MM.1S (cell line): Measurements from ENCODE around the gene GP1BA.

Source experiments
- DNase-seq: peaks from one replicate; pipeline ENCODE4 v3.0.0-alpha.2; 2015
- H2AFZ ChIP-seq: fragments of 300-600 bp; sonication (generic); 2 replicates; pipeline ENCODE4 v1.6.0; 2016; ENCODE audit warnings: antibody characterized with exemption, low read length
- H3F3A ChIP-seq: fragments of 300-600 bp; sonication (generic); 2 replicates; pipeline ENCODE4 v1.6.1; 2016; ENCODE audit warnings: mild to moderate bottlenecking, antibody characterized with exemption, low read length, moderate library complexity, mixed read lengths; ENCODE audit not compliant: insufficient read depth
- H3K27ac ChIP-seq: fragments of 300-600 bp; sonication (generic); 2 replicates; pipeline ENCODE4 v1.5.1; 2016; ENCODE audit warnings: mild to moderate bottlenecking, low read length
- H3K27me3 ChIP-seq: fragments of 300-600 bp; sonication (generic); replicated peaks from 2 replicates; pipeline ENCODE4 v1.6.0; 2016; ENCODE audit warnings: low read length; ENCODE audit not compliant: insufficient read depth
- H3K36me3 ChIP-seq: fragments of 300-600 bp; sonication (generic); replicated peaks from 2 replicates; pipeline ENCODE4 v1.6.1; 2016; ENCODE audit warnings: mild to moderate bottlenecking, low read length, mixed read lengths; ENCODE audit not compliant: insufficient read depth
- H3K4me1 ChIP-seq: fragments of 300-600 bp; sonication (generic); 2 replicates; pipeline ENCODE4 v1.6.1; 2016; ENCODE audit warnings: low read length, mixed read lengths
- H3K4me2 ChIP-seq: fragments of 300-600 bp; sonication (generic); 2 replicates; pipeline ENCODE4 v1.6.0; 2016; ENCODE audit warnings: low read depth, low read length
- H3K4me3 ChIP-seq: fragments of 300-600 bp; sonication (generic); 2 replicates; pipeline ENCODE4 v1.5.1; 2016; ENCODE audit warnings: low read length, mixed read lengths
- H3K79me2 ChIP-seq: fragments of 300-600 bp; sonication (generic); 2 replicates; pipeline ENCODE4 v1.6.1; 2016; ENCODE audit warnings: mixed run types, low read length, mixed read lengths
- H3K9ac ChIP-seq: fragments of 300-600 bp; sonication (generic); 2 replicates; pipeline ENCODE4 v1.6.1; 2016; ENCODE audit warnings: low read length, mixed read lengths
- H3K9me2 ChIP-seq: fragments of 300-600 bp; sonication (generic); replicated peaks from 2 replicates; pipeline ENCODE4 v1.6.1; 2016; ENCODE audit warnings: mild to moderate bottlenecking, low read length, mixed read lengths; ENCODE audit not compliant: insufficient read depth
- H3K9me3 ChIP-seq: fragments of 300-600 bp; sonication (generic); replicated peaks from 2 replicates; pipeline ENCODE4 v1.6.1; 2016; ENCODE audit warnings: mild to moderate bottlenecking, low read length, mixed read lengths; ENCODE audit not compliant: insufficient read depth
- H4K20me1 ChIP-seq: fragments of 300-600 bp; sonication (generic); 2 replicates; pipeline ENCODE4 v1.6.1; 2016; ENCODE audit warnings: mild to moderate bottlenecking, low read length, moderate library complexity, mixed read lengths; ENCODE audit not compliant: insufficient read depth
- EZH2 ChIP-seq: fragments of 300-600 bp; sonication (generic); optimal IDR thresholded peaks from 2 replicates; pipeline ENCODE3; 2017; ENCODE audit warnings: low read depth, mild to moderate bottlenecking, antibody characterized with exemption, low read length, mixed read lengths
- EZH2phosphoT487 ChIP-seq: fragments of 300-600 bp; sonication (generic); IDR thresholded peaks from 2 replicates; pipeline ENCODE4 v1.6.1; 2018; ENCODE audit warnings: antibody characterized with exemption, low read length
- TF ChIP-seq, protein P1 (sequence below): fragments of 300-600 bp; sonication (generic); IDR thresholded peaks from 2 replicates; pipeline ENCODE4 v1.5.1; 2016; ENCODE audit warnings: antibody characterized with exemption, low read length, mixed read lengths

Gene GP1BA

DNA sequence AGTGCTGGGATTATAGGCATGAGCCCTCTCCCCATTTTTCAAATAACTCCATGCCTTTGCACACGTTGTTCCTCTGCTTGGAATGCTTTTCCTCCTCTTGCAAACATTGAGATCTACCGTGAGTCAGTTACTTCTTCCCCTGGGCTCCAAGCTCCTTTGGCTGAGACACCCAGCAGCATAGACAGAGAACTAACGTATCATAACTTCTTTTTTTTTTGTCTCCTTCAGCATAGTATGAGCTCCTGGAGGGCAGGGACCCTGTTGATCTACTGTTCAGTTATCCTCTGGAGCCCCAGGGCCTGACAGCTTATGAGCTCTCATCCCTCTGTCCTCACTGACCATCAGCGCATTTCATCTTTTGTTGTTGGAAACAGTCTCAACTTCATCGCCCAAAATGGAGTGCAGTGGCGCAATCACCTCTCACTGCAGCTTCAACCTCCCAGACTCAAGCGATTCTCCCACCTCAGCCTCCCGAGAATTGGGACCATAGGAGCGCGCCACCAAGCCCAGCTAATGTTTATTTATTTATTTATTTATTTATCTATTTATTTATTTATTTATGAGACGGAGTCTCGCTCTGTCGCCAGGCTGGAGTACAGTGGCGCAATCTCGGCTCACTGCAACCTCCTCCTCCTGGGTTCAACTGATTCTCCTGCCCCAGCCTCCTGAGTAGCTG is 33.4 kb downstream of the GP1BA start:
- no peaks in the 10 kb centered on the region for H3K9me3 ChIP-seq
- H3K27me3 ChIP-seq = no peaks in the 10 kb centered on the region
- H4K20me1 ChIP-seq = no peaks in the 10 kb centered on the region
- H2AFZ ChIP-seq = no peak overlapping the region
- H3K27ac ChIP-seq = no peak overlapping the region
- H3K9ac ChIP-seq = no peak overlapping the region
- peaks cover 25% of the 10 kb centered on the region for H3K79me2 ChIP-seq
- H3K4me2 ChIP-seq = no peak overlapping the region
- peaks cover 12% of the 10 kb centered on the region; the same call in 1 of the 2 replicates for H3K4me1 ChIP-seq
- peaks cover 8% of the 10 kb centered on the region; the same call in 1 of the 2 replicates for H3F3A ChIP-seq
- DNase-seq = no peak
- no peaks in the 10 kb centered on the region for H3K36me3 ChIP-seq
- no peaks in the 10 kb centered on the region for H3K9me2 ChIP-seq
- no peak for TF ChIP-seq EZH2
- TF ChIP-seq, protein P1, sequence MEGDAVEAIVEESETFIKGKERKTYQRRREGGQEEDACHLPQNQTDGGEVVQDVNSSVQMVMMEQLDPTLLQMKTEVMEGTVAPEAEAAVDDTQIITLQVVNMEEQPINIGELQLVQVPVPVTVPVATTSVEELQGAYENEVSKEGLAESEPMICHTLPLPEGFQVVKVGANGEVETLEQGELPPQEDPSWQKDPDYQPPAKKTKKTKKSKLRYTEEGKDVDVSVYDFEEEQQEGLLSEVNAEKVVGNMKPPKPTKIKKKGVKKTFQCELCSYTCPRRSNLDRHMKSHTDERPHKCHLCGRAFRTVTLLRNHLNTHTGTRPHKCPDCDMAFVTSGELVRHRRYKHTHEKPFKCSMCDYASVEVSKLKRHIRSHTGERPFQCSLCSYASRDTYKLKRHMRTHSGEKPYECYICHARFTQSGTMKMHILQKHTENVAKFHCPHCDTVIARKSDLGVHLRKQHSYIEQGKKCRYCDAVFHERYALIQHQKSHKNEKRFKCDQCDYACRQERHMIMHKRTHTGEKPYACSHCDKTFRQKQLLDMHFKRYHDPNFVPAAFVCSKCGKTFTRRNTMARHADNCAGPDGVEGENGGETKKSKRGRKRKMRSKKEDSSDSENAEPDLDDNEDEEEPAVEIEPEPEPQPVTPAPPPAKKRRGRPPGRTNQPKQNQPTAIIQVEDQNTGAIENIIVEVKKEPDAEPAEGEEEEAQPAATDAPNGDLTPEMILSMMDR = no peak
- no peak for TF ChIP-seq EZH2phosphoT487
- H3K4me3 ChIP-seq = no peak overlapping the region

DNA sequence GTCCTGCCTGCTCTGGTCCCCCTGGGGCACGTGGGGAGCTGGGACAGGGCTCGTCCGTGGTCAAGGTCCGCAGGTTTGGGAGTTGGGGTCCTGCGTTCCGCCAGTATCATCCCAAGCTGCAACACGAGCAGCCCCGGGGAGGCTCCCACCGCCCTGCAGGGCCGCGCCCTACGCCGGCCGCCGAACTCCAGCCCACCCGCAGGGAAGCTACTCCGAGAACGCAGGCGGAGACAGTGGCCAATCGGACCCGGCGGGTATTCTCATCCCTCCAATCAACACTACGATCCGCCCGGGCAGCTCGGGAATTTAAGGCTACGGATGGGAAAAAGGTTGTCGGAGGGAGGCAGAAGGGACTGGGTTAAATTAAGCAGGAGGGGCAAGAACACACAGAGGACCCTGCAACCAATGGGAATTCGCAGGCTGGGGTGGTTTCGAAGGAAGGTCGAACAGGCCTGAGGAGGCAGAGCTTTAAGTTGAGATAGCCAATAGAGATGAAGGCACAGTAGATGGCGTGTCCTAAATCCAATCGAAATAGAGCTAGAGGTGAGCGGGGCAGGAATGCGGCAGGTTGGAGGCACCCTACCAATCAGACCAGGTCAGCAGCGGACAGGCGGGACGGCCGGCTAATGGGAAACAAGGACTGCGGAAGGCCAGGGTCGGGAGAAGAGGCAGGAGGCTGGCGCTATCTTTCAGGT is 34.9 kb downstream of the GP1BA start:
- Histone ChIP-seq H3F3A (peaks cover 12% of the 10 kb centered on the region; the same call in 1 of the 2 replicates), H3K4me2 (peak overlapping the region; percentile 82), H3K79me2 (peaks cover 25% of the 10 kb centered on the region), H3K36me3 (no peaks in the 10 kb centered on the region), H3K4me3 (peak overlapping the region; percentile 84), H3K27me3 (no peaks in the 10 kb centered on the region), H4K20me1 (no peaks in the 10 kb centered on the region), H3K9me2 (no peaks in the 10 kb centered on the region), H3K4me1 (peaks cover 12% of the 10 kb centered on the region; the same call in 1 of the 2 replicates), H2AFZ (peak overlapping the region; percentile 65), H3K27ac (peak overlapping the region; percentile 84; the same call in 1 of the 2 replicates), H3K9ac (peak overlapping the region; percentile 86), H3K9me3 (no peaks in the 10 kb centered on the region)
- DNase-seq = peak; percentile 99
- TF ChIP-seq, protein P1 = no peak
- TF ChIP-seq EZH2phosphoT487 = no peak
- no peak for TF ChIP-seq EZH2

DNA sequence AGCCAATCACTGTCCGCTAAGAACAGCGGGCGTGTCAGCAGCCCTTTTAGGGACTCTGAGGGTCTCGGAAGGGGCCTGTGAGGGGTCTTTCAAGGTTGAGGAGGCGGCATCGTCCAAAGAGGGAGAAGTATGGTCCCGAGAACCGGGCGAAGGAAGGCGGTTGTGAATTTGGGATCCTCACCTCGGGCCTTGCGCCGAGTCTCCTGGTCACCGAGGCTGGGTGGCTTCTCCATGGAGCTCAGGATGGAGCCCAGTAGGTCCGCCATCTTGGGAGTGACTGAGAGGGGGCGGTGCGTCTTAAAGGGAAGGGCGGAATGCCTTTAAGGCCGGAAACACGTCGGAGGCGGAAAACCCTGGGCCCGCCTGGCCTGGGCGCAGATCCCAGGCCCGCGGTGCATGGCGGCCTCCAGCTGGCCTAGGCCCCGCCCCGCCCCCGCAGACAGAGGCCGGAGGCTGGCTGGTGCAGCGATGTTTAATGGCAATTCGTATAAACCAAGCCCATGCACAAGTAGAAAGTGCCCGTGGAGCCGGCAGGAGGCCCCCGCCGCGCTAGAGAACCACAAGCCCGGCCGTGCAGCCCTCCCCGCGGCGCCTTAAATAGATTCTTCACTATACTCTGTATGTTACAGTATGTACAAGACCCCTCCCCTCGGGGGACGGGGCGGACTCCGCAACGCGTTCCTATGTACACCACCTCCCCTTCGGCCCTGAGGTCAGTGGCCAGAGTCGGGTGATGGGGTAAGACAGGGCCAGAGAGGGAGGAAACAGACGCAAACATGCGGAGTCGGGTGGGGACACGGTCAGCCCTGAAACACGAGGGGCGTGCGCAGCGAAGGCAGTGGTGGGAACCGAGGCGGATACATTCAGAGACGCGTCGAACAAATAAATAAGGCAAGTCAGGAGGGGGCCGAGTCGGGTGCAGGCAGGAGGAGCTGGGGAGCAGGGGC is 35.7 kb downstream of the GP1BA start, which contains the start of gene SPAG7:
Gene SPAG7 (minus strand): TSS at position 279 of the 947 bp plus-strand sequence. CDS start 13 bp downstream, at position 266.
- Histone ChIP-seq H3K9ac (peak within 1 kb of the TSS; percentile 86), H4K20me1 (no peaks in the 10 kb centered on the region), H3F3A (peaks cover 12% of the 10 kb centered on the region; the same call in 1 of the 2 replicates), H2AFZ (peak within 1 kb of the TSS; percentile 76), H3K9me2 (no peaks in the 10 kb centered on the region), H3K27ac (peak within 1 kb of the TSS; percentile 84), H3K79me2 (peaks cover 25% of the 10 kb centered on the region), H3K4me2 (peak within 1 kb of the TSS; percentile 96), H3K9me3 (no peaks in the 10 kb centered on the region), H3K36me3 (no peaks in the 10 kb centered on the region), H3K27me3 (no peaks in the 10 kb centered on the region), H3K4me3 (peak within 1 kb of the TSS; percentile 84), H3K4me1 (peaks cover 12% of the 10 kb centered on the region; the same call in 1 of the 2 replicates)
- DNase-seq = peak; percentile 94
- TF ChIP-seq EZH2 (no peak), EZH2phosphoT487 (no peak)
- TF ChIP-seq, protein P1 = no peak
